LNCaP clone FGC (cell line): ENCODE measurements around the gene MAML3.

Source experiments
- DNase-seq: peaks from one replicate; pipeline ENCODE4 v3.0.0-alpha.2; 2011; ENCODE audit warnings: low read depth
- H3K4me3 ChIP-seq: 2 replicates; pipeline ENCODE4 v1.5.1; 2011; ENCODE audit warnings: mild to moderate bottlenecking, low read depth, low read length, control low read depth
- CTCF ChIP-seq: IDR thresholded peaks from 2 replicates; pipeline ENCODE4 v1.5.1; 2012; ENCODE audit warnings: mild to moderate bottlenecking; ENCODE audit not compliant: control insufficient read depth, insufficient read depth; ENCODE audit errors: extremely low read depth

Gene MAML3

GRCh38 chr4:140090215-140090731 is 63.7 kb downstream of the MAML3 start:
- DNase-seq: no peak
- TF ChIP-seq CTCF: no peak
- H3K4me3 ChIP-seq: no peak overlapping the region

GRCh38 chr4:140089216-140089615 is 64.8 kb downstream of the MAML3 start:
- no peak for DNase-seq
- no peak for TF ChIP-seq CTCF
- no peak overlapping the region for H3K4me3 ChIP-seq

- no peak overlapping the region for H3K4me3 ChIP-seq
- DNase-seq: no peak
- no peak for TF ChIP-seq CTCF
Measured at GRCh38 chr4:140088323-140088967, 65.5 kb downstream of the MAML3 start.

- peak; percentile 74 for DNase-seq
- TF ChIP-seq CTCF: no peak
- peak overlapping the region; percentile 25; the same call in 1 of the 2 replicates for H3K4me3 ChIP-seq
Measured at GRCh38 chr4:140085881-140086280, 68.1 kb downstream of the MAML3 start.

- no peak for TF ChIP-seq CTCF
- peak overlapping the region; percentile 25 for H3K4me3 ChIP-seq
- no peak for DNase-seq
Measured at GRCh38 chr4:140085062-140085622, 68.8 kb downstream of the MAML3 start.

- TF ChIP-seq CTCF: no peak
- H3K4me3 ChIP-seq: no peak overlapping the region
- no peak for DNase-seq
Measured at GRCh38 chr4:140084385-140084784, 69.6 kb downstream of the MAML3 start.

- TF ChIP-seq CTCF: no peak
- no peak for DNase-seq
- no peak overlapping the region for H3K4me3 ChIP-seq
Measured at GRCh38 chr4:140082391-140082755, 71.6 kb downstream of the MAML3 start.
